NCI-H1930 (cell line): ENCODE measurements around the gene CASP1.
A peak's percentile ranks its signal among the peaks of the same experiment; 100 is the strongest.
"Not testable (repeated sequence)": the region's sequence is repeated elsewhere in the genome, so short reads cannot be mapped to it uniquely, and the experiment has no call there.

Source experiments
- DNase-seq, 2 experiments: peaks; one replicate each; lab custom pipeline; 2025; lab: John Stamatoyannopoulos, UW

The CASP1 gene

DNA sequence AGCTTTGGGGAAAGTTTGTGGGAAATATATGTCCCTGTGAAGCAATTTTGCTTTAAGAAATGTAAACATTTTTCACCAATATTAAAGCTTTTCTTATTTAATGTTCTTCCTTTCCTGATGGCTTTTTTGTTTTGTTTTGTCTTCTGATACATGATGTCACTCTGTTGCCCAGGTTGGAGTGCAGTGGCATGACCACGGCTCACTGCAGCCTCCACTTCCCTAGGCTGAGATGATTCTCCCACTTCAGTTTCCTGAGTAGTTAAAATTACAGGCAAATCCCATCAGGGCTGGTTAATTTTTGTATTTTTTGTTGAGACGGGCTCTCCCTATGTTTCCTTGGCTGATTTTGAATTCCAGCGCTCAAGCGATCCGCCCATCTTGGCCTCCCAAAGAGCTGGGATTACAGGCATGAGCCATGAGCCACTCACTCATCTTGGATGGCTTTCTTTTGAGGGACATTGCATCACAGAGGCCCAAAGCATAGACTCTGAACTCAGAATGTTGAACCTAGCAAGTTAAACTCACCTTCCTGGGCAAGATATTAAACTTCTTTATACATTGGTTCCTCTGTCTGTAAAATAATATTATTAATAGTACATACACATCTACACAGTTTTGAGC, 10.8 kb upstream of the CASP1 start:
- no peak for DNase-seq

DNA sequence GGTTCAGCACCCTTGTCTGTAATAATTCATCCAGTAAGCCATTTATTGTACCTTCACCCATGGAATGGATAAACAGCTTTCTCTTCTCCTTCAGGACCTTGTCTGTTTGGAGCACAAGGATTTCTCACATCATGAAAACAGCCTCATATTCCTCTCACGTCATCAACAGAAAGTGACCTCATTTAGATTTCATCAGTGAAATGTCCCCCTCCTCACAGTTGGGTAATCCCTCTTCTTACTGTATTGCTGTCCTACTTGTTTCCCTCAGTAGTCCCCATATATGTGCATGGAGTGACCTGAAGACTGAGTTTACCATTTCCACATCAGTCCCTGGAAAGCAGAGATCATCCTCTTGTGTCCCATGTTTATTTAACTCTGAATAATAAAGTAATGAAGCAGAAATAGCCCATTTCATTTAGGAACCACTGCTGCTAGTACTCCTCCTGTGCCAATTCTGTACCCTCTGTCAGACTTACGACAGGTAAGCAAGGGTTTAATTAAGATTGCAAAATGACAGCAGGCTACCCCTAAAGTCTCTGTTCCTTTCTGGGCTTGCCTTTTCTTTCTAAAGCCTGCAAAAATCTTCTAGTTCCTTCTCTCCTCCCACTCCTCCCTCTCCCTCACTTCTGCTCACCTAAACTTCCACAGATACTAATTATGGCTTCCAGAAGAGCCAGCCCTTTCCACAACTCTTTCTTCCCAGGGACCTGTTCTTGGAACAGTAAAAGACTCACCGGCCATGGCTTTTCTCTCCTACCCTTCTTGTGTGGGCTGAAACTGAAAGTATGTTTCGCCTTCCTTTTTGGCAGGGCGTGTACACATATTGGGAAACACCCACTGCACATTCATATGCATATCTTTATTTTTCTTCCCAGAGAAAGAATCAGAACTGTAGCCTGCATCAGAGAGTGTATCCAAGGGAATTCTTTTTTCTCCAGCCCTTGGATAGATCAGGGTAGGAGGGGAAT, 9.9 kb upstream of the CASP1 start, which contains the start of gene CARD16:
TSS of gene CARD16 (minus strand) at position 779 of the 968 bp plus-strand sequence. CDS start at position 741, 38 bp downstream.
- not testable (repeated sequence) for DNase-seq

DNA sequence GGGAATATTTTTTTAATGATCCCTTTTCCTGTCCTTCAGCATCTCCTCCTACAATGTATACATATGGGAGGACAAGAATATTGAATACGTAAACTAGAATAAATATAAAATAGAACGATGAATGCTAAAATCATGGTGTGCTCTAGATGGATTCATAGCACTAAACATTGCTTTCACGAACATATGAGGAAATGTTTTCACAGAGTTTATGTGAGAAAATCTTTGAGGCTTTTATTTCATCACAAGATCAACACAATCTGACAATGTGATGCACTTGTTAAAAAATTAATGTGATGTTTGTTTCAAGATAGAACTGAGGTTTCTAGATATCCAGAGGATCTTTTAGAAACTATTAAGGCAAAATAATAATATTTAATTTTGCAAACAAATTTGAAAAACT, 7.2 kb upstream of the CASP1 start:
- no peak for DNase-seq

DNA sequence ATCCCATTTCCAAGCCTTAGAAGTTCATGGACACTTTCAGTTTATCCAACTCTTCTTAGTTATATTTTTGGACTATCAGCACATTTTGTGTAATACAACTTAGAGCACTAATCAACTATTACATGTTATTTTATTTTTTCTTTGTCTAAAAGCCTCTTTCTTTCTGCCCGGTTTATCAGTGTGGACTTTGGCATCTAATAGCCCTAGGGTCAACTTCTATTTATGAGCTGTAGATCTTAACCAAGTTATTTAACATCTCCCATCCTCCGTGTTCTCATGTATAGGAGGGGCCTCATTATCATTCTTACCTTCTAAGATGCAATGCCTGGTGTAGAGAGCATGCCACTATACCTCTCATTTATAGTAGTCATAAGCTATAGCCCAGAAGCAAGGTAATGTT, 5.8 kb upstream of the CASP1 start:
- no peak for DNase-seq

DNA sequence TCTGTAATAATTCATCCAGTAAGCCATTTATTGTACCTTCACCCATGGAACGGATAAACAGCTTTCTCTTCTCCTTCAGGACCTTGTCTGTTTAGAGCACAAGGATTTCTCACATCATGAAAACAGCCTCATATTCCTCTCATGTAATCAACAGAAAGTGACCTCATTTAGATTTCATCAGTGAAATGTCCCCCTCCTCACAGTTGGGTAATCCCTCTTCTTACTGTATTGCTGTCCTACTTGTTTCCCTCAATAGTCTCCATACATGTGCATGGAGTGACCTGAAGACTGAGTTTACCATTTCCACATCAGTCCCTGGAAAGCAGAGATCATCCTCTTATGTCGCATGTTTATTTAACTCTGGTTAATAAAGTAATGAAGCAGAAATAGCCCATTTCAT, 556 bp downstream of the CASP1 start:
- not testable (repeated sequence) for DNase-seq

DNA sequence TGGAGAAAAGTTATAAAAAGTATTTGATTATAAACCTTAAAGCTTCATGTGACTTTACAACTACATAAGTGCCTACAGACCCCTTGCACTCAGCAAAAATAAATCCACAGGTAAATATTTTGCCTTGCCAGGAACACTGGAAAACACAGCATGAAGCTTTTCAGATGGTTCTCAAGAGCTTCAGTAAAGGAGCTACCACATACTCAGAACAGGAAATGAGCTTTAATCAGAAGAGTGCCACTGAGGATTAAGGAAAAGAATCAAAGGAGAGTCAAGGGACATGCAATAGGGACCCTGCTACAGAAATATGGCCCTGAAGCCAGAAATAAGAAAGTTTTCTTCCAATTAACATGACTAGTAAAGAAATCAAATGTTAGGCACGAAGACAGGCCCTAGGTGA, 1.2 kb downstream of the CASP1 start:
- no peak for DNase-seq

DNA sequence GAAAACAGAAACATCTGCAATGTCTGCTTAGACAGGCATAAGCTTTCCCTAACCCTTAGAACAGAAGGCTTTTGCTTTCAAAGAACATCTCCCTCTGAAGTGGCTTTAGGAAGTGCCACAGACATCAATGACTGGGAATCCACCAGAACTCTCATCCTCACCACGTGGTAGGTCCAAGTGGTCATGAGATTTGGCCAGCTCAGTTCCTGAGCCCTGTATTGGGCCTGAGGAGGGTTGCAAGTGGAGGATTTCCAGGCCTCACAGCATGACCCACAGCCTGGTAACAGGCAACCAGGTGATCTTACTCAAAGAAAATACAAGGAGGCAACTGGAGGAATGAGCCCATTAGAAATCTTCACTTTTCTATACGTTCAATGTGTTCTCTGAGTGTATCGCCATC, 1.6 kb downstream of the CASP1 start:
- DNase-seq, result no peak

DNA sequence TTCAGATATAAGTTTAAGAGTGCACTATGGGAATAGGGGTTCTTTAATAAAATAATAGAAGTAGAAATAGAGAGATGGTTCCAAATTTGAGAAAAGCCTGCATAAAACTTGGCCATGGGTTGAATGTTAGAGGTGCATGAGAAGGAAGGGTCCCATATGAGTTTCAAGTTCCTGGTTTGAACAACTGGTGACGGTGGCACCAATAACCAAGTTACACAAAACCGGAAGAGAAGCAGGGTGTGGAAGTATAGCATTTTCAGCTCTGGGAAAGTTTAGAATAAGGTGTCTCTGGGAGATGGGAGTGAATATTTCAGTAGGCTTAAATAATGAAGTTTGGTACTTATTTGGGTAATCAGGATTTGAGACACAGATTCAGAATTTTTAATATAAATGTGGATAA, 2.4 kb downstream of the CASP1 start:
- DNase-seq, result no peak

DNA sequence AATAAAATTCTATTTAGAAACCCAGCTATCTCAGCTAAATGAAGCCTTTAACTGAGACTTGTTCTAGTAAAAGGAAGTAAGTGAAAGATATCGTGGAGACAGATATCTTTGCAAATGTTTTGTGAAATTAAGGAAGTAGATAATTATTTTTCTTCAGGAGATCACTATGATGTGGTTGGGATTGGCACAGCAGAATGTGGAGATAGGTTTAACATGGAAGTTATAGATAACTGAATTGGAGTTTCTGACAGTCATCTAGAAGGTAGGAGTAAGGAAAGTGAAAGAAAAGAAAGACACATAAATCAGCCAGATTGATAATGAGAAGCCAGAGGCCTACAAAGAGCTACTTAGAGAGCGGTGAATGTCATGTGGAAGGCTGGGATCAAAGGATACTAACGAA, 7.3 kb downstream of the CASP1 start:
- DNase-seq, result no peak

DNA sequence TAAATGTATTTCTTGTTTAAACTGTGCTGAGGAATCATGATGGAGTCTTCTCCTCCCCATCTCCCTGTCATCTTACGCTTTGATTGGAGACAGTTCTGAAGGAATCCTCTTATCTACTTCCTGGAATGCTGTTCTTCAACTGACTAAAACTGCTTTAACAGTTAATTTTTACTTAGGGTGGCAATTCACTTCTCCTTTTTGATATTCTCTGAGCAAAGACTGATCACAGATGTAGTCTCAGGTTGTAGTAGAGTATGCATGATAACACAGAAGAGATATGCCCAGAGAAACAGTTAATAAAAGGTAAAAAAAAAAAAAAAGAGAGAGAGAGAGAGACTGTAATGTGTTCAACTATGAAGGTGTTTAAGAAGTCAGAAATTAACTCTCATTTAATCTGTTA, 10.6 kb downstream of the CASP1 start:
- DNase-seq, result no peak

DNA sequence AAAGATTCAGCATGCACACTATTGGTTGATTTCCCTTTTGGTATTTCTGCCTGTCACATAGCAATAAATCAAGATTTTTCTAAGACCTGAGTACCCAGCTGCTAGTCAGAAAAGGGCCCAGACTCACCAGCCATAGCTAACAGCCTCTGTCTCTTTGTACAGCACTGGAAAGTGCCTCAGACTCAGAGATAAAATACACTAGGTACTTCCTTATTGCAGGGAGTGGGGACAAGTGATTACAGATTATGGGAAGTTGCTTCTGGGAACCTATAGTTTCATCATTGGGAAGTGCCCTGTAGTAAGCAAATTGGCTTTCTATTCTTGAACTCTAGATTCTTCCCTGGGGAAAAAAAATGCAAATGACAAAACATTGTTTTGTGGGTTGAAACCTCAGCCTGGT, 11.9 kb downstream of the CASP1 start, which contains the start of gene CASP5:
TSS of gene CASP5 (minus strand) at position 166 of the 400 bp plus-strand sequence. CDS start at position 134, 32 bp downstream.
- no peak for DNase-seq

DNA sequence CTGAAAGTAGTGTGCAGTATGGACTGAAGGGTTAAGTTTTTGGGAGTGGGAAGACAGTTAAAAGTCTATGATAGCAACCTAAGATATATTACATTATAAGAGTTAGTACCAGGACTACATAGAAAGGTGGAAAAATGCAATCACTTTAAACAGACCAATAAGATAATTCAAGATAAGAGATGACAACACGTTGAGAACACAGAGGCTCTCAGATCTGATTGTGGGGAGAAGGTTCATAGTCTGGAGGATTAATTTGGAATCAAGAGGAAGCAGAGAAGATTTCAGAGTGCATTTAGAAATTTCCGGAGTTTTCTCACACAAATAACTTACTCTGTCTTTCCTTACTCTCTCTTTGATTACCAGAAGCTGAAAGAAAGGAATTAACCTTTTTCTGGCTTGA, 12.4 kb downstream of the CASP1 start:
- DNase-seq, result no peak

DNA sequence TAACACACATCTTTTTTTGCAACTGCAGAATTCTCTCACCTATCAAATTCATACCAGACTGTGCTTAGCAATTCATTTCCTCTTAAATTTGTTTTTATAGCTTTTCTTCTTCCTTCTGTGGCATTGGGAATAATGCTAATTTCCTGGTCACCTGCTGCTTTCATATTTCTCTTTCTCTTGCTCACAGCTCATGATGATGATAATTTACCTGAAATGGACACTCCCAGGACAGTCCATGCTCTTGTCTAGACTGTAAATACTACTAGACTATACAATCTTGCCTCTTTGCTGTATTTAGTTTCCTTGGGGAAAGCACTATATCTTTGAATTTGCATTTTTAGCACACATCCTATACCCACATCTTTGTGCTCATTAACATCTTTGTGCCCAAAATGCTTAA, 27.5 kb downstream of the CASP1 start:
- DNase-seq, result no peak

DNA sequence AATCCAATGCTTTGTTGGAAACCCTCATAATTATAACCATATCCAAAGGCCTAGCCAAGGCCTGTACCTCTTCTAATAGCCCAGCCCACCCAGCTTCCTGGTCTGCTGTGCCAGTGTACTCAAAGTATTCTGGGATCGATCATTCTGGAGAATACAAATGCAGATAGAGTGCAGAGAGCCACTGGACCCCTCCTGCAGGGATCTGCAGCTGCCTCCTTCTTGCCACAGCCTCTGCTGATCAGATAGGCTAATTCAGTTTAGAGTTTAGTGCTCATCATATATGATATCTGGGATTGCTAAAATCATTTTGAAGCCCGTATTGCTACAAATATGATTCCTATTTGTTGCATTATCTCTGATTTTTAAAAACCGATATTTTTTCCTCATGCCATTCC, 29.5 kb downstream of the CASP1 start:
- DNase-seq, result no peak

DNA sequence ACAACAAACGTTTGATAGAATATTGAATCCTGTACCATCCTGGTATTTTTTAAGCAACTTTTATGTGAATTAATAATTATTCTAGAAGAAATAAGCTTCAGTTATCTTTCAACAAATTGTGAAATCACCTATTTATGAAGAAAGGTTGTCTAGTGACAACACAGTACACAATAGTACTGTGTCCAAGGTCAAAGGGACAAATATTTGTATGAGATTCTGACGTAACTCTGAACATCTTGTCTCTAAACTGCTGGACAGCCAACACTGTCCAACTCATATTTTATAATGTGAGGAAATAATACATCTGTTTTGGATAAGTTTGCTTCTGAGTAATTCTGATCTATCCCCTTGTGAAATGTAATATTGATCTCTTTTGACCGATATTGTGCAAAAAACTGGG, 30.9 kb downstream of the CASP1 start:
- DNase-seq, result no peak

DNA sequence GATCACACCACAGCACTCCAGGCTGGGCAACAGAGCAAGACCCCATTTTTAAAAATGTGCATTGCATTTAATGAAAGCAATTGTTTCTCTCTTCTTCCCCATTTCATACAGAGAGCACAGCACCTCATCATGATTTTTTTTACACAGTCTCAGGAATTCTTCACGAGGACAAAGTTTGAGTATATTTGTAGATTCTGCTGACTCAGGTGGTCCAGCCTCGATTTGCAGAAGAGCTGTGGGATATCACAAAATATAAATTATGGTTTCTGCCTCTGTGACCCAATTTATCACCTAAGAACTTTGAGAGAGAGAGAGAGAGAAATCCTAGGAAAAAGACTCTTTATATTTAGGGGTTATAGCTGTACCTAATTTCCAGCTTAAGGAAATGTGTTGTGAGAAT, 31.8 kb downstream of the CASP1 start:
- DNase-seq, result no peak

DNA sequence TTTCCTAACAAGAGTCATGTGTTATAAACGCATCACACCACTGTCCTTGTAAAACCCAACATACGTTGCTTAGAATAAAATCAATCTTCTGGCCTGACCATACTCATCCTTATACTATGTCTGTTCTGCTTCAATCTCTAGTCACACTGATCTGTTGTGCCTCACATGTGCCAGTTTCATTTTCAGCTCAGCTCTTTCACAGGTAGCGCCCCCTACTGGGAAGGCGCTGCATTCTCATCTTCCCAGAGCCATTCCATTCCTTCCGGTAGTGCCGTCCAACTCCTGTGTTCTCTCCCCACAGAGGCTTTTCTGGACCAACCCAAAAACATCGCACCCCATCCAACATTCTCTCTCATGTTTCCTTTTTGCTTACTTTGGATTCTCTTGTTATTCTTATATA, 34.1 kb downstream of the CASP1 start:
- no peak for DNase-seq

DNA sequence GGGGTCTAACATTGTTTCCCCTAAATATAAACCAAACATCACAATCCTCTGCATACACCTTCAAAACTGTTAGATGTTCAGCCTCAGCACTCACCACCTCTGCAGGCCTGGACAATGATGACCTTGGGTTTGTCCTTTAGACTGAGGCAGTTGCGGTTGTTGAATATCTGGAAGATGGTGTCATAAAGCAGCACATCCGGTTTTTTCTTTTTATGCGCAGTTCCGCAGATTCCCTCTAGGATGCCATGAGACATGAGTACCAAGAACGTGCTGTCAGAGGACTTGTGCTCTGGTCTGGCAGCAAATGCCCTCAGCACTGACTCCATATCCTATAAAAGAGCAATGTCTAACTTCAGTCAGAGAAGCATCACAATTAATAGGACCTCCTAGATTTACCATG, 34.8 kb downstream of the CASP1 start:
- no peak for DNase-seq

DNA sequence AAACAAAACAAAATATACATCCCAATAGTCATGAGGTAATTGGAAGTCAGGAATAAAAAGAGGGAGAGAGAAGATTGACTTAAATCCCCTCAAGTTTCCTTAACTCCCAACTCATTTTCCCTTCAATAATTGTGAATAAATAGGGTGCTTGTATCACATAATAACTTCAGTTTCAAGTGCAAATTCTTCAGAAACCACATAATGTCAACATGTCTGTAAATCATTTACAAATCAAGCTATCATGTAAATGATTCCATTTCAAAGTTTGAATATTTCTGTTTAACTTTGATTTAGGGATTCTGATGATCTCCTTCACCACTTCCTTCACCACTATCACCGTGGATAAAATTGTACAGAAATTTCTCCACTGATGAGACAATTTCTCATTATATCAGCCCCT, 35.2 kb downstream of the CASP1 start:
- DNase-seq, result no peak

DNA sequence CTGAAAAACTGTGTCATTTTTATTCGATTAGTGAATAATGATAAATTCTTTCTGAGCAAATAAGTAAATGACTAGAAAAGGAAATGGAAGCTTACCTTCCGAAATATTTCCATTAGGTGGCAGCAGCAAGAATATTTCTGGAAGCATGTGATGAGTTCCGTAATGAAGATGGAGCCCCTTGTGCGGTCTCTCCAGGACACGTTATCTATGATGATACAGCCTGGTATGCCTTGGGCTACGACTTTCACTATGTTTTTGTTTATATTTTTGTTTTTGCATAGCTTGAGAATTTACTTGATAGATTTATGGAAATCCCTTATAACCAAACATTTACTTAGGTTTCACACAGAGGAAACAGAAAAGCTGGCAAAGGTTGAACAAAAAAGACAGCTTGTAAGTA, 37.7 kb downstream of the CASP1 start:
- no peak for DNase-seq

DNA sequence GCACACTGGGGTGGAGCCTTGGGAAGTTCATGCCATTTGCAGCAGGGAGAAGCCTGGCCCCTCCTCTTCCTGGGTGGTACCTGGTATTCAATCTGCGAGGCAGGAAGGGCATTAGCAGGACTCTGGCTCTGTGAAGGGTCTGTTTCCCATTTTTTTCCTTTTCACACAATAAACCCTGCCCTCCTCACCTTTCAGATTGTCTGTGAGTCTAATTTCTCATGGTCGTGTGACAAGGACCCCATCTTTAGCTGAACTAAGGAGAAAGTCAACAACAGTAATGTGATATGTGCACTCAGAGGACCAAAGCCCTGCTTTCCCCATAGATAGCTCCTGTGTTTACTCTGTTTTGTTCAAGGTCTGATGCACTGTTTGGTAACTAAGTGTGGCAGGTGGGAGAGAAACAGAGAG, 39.9 kb downstream of the CASP1 start:
- DNase-seq, result peak; percentile 43 to 50

DNA sequence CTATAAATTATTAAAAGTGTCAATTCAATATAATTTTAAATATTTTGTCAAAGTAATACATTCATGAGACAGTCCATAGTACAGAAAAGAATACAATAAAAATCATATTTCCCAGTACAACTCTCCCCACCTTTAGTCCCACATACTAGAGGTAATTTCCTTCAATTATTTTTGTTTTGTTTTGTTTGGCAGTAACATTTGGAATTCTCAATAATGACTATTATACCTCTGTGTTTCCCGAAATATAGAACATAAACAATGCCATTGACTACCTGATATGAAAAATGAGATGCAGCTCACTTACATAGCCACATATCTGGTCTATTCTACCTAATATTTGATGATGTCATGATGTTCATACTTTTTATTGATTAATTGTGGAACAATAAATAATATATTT, 42.2 kb downstream of the CASP1 start:
- DNase-seq, result no peak

DNA sequence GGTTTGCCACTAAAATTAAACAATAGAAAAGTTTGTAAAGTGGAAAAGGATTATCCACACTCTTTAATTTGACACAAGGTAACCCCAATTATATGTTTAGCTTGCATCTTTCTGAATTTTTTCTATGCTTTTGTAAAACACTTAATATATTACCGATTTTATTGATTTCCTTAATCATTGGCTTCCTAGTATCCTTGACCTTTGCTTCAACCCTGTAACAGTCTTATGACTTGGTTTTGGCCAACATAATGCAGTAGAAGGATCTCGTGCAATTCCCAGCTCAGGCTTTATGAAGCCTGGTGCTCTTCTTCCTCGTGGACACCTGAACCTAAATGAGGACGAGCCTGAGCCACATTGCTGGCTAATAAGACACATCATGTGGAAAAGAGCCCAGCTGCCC, 43.0 kb downstream of the CASP1 start:
- no peak for DNase-seq
